ENCODE results near the gene LGI1.

Gene LGI1

GRCh38 chr10:93784059-93784458, 26.3 kb downstream of the LGI1 start:
- Histone ChIP-seq H3K4me2 (ENCODE audit: low read length) (no peak overlapping the region), H3K27me3 (ENCODE audit: insufficient read depth, low read length) (no peaks in the 10 kb centered on the region), H3K36me3 (ENCODE audit: insufficient read depth, low read length) (no peaks in the 10 kb centered on the region), H3F3A (ENCODE audit: insufficient read depth, low read length) (no peaks in the 10 kb centered on the region), H4K20me1 (ENCODE audit: insufficient read depth, low read length) (no peaks in the 10 kb centered on the region), H2AFZ (ENCODE audit: low read length) (no peak overlapping the region), H3K27ac (ENCODE audit: low read depth, low read length, poor library complexity, severe bottlenecking) (no peak overlapping the region), H3K9me2 (ENCODE audit: low read depth, low read length) (no peaks in the 10 kb centered on the region), H3K4me1 (ENCODE audit: insufficient read depth, low read length, severe bottlenecking) (no peaks in the 10 kb centered on the region), H3K9ac (ENCODE audit: low read length) (no peak overlapping the region), H3K4me3 (ENCODE audit: low read depth, low read length, poor library complexity, severe bottlenecking) (no peak overlapping the region), H3K79me2 (ENCODE audit: insufficient read depth, low read length) (no peaks in the 10 kb centered on the region), H3K9me3 (ENCODE audit: low read length) (no peaks in the 10 kb centered on the region)
- TF ChIP-seq EZH2 (IDR thresholded peaks at IDR 0.05; ENCODE audit: borderline replicate concordance, low read length) (no peak), CTCF (IDR thresholded peaks at IDR 0.05; ENCODE audit: low read length) (no peak)

- H4K20me1 ChIP-seq (ENCODE audit: insufficient read depth, low read length) = no peaks in the 10 kb centered on the region
- H3K36me3 ChIP-seq (ENCODE audit: insufficient read depth, low read length) = no peaks in the 10 kb centered on the region
- no peaks in the 10 kb centered on the region for H3K79me2 ChIP-seq (ENCODE audit: insufficient read depth, low read length)
- no peaks in the 10 kb centered on the region for H3K9me2 ChIP-seq (ENCODE audit: low read depth, low read length)
- no peak overlapping the region for H2AFZ ChIP-seq (ENCODE audit: low read length)
- no peak overlapping the region for H3K9ac ChIP-seq (ENCODE audit: low read length)
- H3K4me1 ChIP-seq (ENCODE audit: insufficient read depth, low read length, severe bottlenecking) = no peaks in the 10 kb centered on the region
- no peaks in the 10 kb centered on the region for H3F3A ChIP-seq (ENCODE audit: insufficient read depth, low read length)
- no peaks in the 10 kb centered on the region for H3K9me3 ChIP-seq (ENCODE audit: low read length)
- H3K4me2 ChIP-seq (ENCODE audit: low read length) = no peak overlapping the region
- no peaks in the 10 kb centered on the region for H3K27me3 ChIP-seq (ENCODE audit: insufficient read depth, low read length)
- no peak overlapping the region for H3K27ac ChIP-seq (ENCODE audit: low read depth, low read length, poor library complexity, severe bottlenecking)
- no peak overlapping the region for H3K4me3 ChIP-seq (ENCODE audit: low read depth, low read length, poor library complexity, severe bottlenecking)
- TF ChIP-seq EZH2 (IDR thresholded peaks at IDR 0.05; ENCODE audit: borderline replicate concordance, low read length) (no peak), CTCF (IDR thresholded peaks at IDR 0.05; ENCODE audit: low read length) (no peak)
Measured at GRCh38 chr10:93788413-93789208, 30.9 kb downstream of the LGI1 start.

DNA sequence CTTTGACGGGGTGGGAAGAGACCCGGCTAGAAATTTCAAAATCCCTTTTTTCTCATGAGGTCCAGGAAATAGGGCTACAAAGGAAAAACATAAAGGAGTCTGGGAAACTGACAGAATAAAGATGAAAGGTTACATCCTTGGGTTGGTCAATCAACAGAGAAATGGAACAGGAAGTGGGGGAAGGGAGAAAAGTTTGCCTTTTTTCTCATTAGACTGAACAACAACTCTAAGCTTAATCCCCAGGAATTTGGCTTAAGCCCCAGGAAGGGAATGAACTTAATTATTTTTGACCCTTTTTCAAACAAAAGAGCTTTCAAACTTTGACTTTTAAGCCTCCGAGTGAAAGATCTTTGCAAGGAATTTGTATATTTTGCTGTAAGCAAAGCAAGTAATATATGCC, 32.7 kb downstream of the LGI1 start:
- H3K79me2 ChIP-seq (ENCODE audit: insufficient read depth, low read length) = no peaks in the 10 kb centered on the region
- H3K4me1 ChIP-seq (ENCODE audit: insufficient read depth, low read length, severe bottlenecking) = no peaks in the 10 kb centered on the region
- no peak for TF ChIP-seq EZH2 (IDR thresholded peaks at IDR 0.05; ENCODE audit: borderline replicate concordance, low read length)
- no peak for TF ChIP-seq CTCF (IDR thresholded peaks at IDR 0.05; ENCODE audit: low read length)
- no peaks in the 10 kb centered on the region for H3K9me3 ChIP-seq (ENCODE audit: low read length)
- no peak overlapping the region for H3K4me3 ChIP-seq (ENCODE audit: low read depth, low read length, poor library complexity, severe bottlenecking)
- no peaks in the 10 kb centered on the region for H3F3A ChIP-seq (ENCODE audit: insufficient read depth, low read length)
- no peak overlapping the region for H3K27ac ChIP-seq (ENCODE audit: low read depth, low read length, poor library complexity, severe bottlenecking)
- H3K36me3 ChIP-seq (ENCODE audit: insufficient read depth, low read length) = no peaks in the 10 kb centered on the region
- no peaks in the 10 kb centered on the region for H3K27me3 ChIP-seq (ENCODE audit: insufficient read depth, low read length)
- no peak overlapping the region for H3K4me2 ChIP-seq (ENCODE audit: low read length)
- no peak overlapping the region for H3K9ac ChIP-seq (ENCODE audit: low read length)
- no peaks in the 10 kb centered on the region for H3K9me2 ChIP-seq (ENCODE audit: low read depth, low read length)
- H2AFZ ChIP-seq (ENCODE audit: low read length) = no peak overlapping the region
- H4K20me1 ChIP-seq (ENCODE audit: insufficient read depth, low read length) = no peaks in the 10 kb centered on the region
